Measurements from ENCODE around the gene PRTFDC1.

- TF ChIP-seq CTCF (IDR thresholded peaks at IDR 0.05 in 4 of 5, conservative IDR thresholded peaks at IDR 0.05 in 1 of 5) (no peak), POLR2A (IDR thresholded peaks at IDR 0.05) (no peak)
Observed at GRCh38 chr10:24993237-24993958, 41.0 kb upstream of the PRTFDC1 start.
